ENCODE measurements around the gene XPO5. TPM values are rescaled to one million over a fixed set of nuclear protein-coding genes. Genes with fewer than 3 reads are reported as not detected.

The XPO5 gene
- total and polyA plus RNA-seq, 10 donors = 7.1 to 33.1 (median 23.3) TPM

- H3K27ac ChIP-seq = peak overlapping the region in 5 of 8 donors; percentile 4 to 36 (median 27)
- H3K36me3 ChIP-seq = peaks cover 0 to 54% (median 43%) of the 10 kb centered on the region in 6 donors
- intact Hi-C loops (cut with DNase I; ENCODE audit: low total_unique reads) = loop anchor here (5.0 kb wide), 2 partner anchors 53 to 243 kb away; no protein-coding TSS in a partner anchor
Observed at GRCh38 chr6:43505718-43506117, 70.1 kb downstream of the XPO5 start.

DNA sequence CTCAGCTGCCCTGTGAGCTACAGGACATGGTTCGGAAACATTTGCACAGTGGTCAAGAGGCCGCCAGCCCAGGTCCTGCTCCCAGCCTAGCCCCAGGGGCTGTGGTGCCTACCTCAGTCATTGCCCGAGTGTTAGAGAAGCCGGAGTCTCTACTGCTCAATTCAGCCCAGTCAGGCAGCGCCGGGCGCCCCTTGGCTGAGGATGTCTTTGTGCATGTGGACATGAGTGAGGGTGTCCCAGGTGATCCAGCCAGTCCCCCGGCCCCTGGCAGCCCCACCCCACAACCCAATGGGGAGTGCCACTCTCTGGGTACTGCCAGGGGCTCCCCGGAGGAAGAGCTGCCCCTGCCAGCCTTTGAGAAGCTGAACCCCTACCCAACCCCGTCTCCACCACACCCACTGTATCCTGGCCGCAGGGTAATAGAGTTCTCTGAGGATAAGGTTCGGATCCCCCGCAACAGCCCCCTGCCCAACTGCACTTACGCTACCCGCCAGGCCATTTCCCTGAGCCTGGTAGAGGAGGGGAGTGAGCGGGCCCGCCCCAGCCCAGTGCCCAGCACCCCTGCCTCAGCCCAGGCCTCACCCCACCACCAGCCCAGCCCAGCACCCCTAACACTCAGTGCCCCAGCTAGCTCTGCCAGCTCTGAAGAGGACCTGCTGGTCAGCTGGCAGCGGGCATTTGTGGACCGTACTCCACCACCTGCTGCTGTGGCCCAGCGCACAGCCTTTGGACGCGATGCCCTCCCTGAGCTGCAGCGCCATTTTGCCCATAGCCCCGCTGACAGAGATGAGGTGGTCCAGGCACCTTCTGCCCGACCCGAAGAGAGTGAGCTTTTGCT, 70.9 kb downstream of the XPO5 start:
- Histone ChIP-seq H3K27me3 (replicated peaks in 1 of 7) (peaks cover 3 to 25% (median 10%) of the 10 kb centered on the region in 7 donors), H3K4me1 (peaks cover 17 to 51% (median 28%) of the 10 kb centered on the region in 6 donors), H3K4me3 (no peak overlapping the region), H3K27ac (peak overlapping the region in 4 of 8 donors; percentile 21 to 36 (median 27)), H3K9me3 (no peaks in the 10 kb centered on the region), H3K36me3 (peaks cover 0 to 60% (median 49%) of the 10 kb centered on the region in 6 donors)
- intact Hi-C loops (cut with DNase I; ENCODE audit: low total_unique reads) = loop anchor here (5.0 kb wide), 2 partner anchors 53 to 243 kb away; no protein-coding TSS in a partner anchor
- WGBS, 5 donors = 83 to 96% (median 94%) methylated on average over 19 to 26 of the region's 26 CpGs
- TF ChIP-seq POLR2AphosphoS5 (IDR thresholded peaks at IDR 0.05) (no peak), POLR2A (IDR thresholded peaks at IDR 0.05) (no peak)
- peak; percentile 76 for DNase-seq

More at GRCh38 chr6:43505718-43506117, 70.1 kb downstream of the XPO5 start:
- Histone ChIP-seq H3K4me3 (no peak overlapping the region), H3K4me1 (peaks cover 20 to 57% (median 34%) of the 10 kb centered on the region in 6 donors), H3K9me3 (no peaks in the 10 kb centered on the region), H3K27me3 (replicated peaks in 1 of 7) (peaks cover 3 to 31% (median 10%) of the 10 kb centered on the region in 7 donors)
- DNase-seq = peak; percentile 79
- peak; percentile 62 to 73 (median 71) for TF ChIP-seq POLR2AphosphoS5 (IDR thresholded peaks at IDR 0.05)
- TF ChIP-seq, protein P1, sequence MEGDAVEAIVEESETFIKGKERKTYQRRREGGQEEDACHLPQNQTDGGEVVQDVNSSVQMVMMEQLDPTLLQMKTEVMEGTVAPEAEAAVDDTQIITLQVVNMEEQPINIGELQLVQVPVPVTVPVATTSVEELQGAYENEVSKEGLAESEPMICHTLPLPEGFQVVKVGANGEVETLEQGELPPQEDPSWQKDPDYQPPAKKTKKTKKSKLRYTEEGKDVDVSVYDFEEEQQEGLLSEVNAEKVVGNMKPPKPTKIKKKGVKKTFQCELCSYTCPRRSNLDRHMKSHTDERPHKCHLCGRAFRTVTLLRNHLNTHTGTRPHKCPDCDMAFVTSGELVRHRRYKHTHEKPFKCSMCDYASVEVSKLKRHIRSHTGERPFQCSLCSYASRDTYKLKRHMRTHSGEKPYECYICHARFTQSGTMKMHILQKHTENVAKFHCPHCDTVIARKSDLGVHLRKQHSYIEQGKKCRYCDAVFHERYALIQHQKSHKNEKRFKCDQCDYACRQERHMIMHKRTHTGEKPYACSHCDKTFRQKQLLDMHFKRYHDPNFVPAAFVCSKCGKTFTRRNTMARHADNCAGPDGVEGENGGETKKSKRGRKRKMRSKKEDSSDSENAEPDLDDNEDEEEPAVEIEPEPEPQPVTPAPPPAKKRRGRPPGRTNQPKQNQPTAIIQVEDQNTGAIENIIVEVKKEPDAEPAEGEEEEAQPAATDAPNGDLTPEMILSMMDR (IDR thresholded peaks at IDR 0.05 in 8 of 11, conservative IDR thresholded peaks at IDR 0.05 in 3 of 11) = no peak
- WGBS, 5 donors = 48 to 78% (median 71%) methylated on average over 6 of the region's 6 CpGs

GRCh38 chr6:43503443-43503842, 72.4 kb downstream of the XPO5 start:
- no peak overlapping the region for H3K4me3 ChIP-seq
- TF ChIP-seq POLR2AphosphoS5 (IDR thresholded peaks at IDR 0.05) (no peak), POLR2A (IDR thresholded peaks at IDR 0.05) (no peak)
- TF ChIP-seq, protein P1 (IDR thresholded peaks at IDR 0.05 in 8 of 11, conservative IDR thresholded peaks at IDR 0.05 in 3 of 11) = no peak
- DNase-seq = no peak
- intact Hi-C loops (cut with DNase I; ENCODE audit: low total_unique reads) = no loop called here
- no peak overlapping the region for H3K27ac ChIP-seq
- H3K36me3 ChIP-seq = peaks cover 0 to 75% (median 65%) of the 10 kb centered on the region in 6 donors
- 85 to 98% (median 93%) methylated on average over 7 to 8 of the region's 8 CpGs for WGBS, 5 donors
- peaks cover 0 to 9% (median 0%) of the 10 kb centered on the region in 7 donors for H3K27me3 ChIP-seq (replicated peaks in 1 of 7)
- H3K4me1 ChIP-seq = peaks cover 9 to 48% (median 20%) of the 10 kb centered on the region in 6 donors
- no peaks in the 10 kb centered on the region for H3K9me3 ChIP-seq

- intact Hi-C loops (cut with DNase I; ENCODE audit: low total_unique reads) = no loop called here
- TF ChIP-seq POLR2A (IDR thresholded peaks at IDR 0.05) (no peak), POLR2AphosphoS5 (IDR thresholded peaks at IDR 0.05) (no peak)
- TF ChIP-seq, protein P1 (IDR thresholded peaks at IDR 0.05 in 8 of 11, conservative IDR thresholded peaks at IDR 0.05 in 3 of 11) = no peak
- peaks cover 0 to 5% (median 0%) of the 10 kb centered on the region in 7 donors for H3K27me3 ChIP-seq (replicated peaks in 1 of 7)
- H3K4me1 ChIP-seq = peaks cover 9 to 40% (median 19%) of the 10 kb centered on the region in 6 donors
- no peak overlapping the region for H3K4me3 ChIP-seq
- no peaks in the 10 kb centered on the region for H3K9me3 ChIP-seq
- H3K27ac ChIP-seq = no peak overlapping the region
- WGBS, 5 donors = 90 to 96% (median 93%) methylated on average over 4 of the region's 4 CpGs
- H3K36me3 ChIP-seq = peaks cover 0 to 83% (median 71%) of the 10 kb centered on the region in 6 donors
- no peak for DNase-seq
Observed at GRCh38 chr6:43502666-43503065, 73.2 kb downstream of the XPO5 start.
